GM21619 (cell line): ENCODE data around the gene NAB1.

ENCODE experiments used
- ATAC-seq: cut with Tn5 transposase; IDR thresholded peaks from one replicate; pipeline ENCODE4 v1.9.1; 2021; ENCODE audit not compliant: unreplicated experiment

Gene NAB1

DNA sequence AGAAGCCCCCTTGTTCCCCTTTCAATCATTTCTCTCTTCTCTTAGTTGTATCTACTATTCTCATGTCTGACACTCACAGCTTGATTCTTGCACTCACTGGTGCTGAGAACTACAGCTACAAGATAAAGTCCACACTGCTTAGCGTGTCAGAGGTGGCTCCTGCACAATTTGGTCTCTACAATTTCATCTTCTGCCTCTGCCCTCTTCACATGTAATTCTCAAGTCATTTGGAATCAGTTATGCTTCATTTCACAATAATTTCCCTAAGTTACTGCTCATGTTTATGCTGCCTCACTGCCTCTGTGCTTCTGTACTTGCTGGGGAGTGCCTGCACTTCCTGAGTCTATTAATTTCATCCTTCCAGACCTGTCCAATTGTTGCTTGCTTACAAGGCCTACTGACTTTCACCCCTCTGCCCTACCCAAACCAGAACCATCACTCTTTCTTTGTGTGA is 11.6 kb upstream of the NAB1 start:
- ATAC-seq: no peak

DNA sequence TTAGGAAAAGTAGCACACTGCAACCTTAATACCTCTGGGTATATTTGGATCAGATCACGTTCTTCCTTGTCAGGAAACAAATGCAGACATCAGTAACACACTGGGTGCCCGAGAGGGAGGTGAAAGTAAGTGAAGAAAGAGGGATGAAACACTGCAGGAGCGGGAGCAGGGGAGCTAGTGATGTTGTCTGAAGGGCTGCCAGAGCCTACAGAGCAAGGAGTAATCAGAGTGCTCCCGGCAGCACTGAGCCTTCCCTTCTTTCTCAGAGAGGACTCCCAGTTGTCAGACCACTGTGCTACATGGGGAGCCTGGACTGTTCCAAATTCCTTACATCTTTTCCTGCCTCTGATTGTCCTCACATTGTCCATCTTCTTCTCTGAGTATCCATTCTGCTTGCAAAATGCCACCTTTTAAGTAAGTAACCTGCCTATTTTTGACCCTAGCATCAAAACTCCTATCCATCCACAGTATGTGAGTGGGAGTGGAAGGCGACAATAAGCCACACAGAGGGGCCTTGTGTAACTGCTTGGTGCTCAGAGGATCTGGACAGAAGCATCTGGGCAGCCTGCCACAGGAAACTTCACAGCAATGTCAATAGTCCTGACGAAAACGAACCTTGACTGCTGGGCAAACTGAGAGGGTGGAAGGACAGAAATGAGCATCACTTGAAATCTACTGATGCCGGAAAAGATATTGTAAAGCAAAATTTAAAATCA is 10.8 kb upstream of the NAB1 start:
- no peak for ATAC-seq

DNA sequence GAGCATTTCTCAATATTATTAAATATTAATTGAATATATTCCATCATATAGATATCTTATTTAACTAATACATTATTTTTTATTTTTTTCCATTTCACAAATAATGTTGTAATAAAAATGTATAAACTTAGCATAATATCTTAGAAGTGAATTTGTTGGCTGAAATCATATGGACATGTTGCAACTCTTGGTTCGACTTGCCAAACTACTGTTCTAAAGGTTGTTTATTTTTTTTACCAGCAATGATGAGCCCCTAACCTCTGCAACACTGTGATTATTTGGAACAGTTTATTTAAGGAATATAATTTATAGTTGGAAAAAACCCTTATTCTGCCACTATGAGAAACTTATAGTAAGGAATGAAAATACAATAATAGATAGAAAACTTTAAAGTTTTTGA is 8.8 kb upstream of the NAB1 start:
- no peak for ATAC-seq

DNA sequence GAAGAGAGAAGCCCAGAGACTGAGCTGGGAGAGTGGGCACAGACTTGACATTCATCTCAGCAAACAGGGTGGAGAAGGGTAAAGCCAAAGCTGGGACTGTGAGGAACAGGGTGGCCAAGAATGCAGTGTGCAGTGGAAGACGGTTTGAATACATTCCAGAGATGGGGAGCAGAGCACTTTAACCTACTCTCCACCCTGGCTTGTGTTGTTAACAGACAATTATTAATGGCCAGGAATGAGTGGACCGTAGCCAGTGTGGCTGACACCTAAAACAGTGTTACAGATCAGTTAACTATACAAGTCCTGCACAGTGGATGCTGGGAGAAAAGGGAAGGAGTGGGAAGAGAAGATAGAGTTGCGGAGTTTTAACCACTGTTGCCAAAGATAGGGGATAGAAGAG is 7.4 kb upstream of the NAB1 start:
- no peak for ATAC-seq

DNA sequence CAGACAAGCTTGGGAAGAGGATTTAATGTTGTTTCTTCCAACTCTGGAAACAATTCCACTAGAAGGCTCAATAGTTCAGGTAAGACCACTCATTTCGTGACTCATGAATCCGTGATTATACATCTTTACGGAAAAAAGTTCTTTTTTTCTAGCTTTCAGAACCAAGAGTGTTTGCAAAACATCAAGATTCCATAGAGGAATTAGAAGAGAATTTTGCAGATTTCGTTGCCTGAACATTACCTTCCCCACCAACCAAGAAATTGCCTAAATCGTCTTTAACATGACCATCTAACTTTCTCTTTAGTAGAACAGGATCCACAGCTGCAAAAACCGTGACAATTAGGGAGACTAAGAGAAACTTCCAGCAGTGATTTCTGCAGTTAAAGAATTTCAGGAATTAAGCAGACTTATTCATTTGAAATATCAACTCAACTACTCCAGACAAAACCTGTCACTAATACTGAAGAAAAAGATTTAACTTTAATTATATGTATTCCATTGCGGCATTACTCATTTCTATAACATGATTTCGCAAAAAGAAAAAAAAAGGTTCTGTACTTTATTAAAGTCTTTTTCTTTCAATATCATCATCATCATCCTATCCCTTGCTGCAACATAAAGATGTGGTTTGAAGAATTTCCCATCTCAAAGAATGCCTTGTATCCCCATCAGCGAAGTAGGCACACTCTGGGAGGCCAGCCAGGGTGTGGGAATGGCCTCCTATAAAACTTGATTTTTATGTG is 1.9 kb upstream of the NAB1 start:
- ATAC-seq: no peak

DNA sequence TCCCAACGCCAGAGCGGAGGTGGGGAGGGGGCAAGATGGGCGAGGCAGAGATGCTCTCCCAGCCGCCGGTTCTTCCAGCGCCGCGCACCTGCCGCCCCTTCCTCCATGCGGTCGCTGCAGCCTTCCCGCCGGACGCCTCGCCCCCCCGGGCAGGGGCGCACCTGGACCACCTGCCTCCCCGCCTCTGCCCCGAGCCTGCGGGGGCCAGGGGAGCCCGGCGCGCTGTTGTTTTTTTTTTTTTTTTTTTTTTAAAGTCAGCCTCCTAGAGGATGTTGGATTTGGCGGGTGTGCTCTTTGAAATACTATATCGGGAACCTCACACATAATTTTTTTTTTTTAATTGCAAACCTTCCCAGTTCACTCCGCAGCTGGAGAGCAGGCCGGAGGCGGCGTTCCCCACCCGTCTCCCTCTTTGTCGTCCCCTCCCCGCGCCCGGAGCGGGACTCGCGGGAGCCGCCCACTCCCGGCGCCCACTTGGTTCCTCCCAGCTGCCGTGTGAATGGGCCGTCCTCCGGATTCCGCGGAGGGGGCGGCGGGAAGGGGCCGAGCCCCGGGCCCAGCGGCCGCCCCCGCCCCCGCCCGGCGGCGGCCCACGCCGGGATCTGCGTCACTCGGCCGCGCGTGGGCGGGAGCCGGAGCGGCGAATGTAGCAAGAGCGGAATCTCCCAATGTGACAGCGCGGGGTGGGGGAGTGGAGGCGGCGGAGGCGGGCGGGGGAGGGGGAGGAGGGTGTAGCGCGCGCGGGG is 421 bp upstream of the NAB1 start:
- ATAC-seq: peak; percentile 72

DNA sequence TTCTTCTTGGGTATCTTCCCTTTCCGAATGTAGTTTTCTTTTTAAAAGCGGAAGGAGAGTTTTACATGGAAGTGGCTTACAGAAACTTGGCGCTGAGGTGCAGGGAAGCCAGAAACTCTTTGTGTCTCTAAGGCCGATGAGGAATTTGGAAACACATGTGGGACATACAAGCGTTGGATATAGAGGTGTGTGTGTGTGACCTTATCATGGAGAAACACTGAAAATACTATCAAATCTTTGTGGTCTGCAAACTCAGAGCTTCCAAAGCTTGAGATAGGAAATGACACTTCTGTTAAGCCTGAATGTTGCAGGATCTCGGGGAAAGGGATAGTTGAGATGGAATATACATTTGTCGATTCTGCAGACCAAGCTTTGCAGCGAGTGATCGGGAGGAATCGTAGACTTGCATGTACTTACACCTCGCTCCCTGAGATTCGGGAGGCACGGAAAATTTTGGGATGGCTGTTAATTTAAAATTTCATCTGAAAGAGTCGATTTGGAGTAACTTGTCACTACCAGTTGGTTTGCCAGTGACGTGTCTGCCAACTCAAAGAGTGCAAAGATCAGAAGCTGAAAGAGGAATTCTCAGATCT is 1.0 kb downstream of the NAB1 start:
- no peak for ATAC-seq

DNA sequence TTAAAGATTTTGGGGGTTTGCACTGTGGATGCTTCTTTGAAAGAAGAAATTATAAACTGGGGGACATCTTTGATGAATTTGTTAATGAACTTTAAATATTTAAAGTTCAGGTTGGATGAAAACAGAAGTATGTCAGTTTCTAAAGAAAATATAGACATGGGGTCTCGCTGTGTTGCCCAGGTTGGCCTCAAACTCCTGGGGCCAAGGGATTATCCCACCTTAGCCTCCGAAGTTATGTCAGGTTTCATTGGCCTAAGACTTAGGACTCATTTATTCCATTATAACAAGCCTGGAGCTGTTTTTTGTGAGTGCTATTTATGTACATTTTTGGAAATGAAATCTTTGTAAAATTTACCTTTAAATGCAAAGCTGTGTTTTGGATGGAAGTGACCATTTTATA is 2.5 kb downstream of the NAB1 start:
- ATAC-seq: no peak

DNA sequence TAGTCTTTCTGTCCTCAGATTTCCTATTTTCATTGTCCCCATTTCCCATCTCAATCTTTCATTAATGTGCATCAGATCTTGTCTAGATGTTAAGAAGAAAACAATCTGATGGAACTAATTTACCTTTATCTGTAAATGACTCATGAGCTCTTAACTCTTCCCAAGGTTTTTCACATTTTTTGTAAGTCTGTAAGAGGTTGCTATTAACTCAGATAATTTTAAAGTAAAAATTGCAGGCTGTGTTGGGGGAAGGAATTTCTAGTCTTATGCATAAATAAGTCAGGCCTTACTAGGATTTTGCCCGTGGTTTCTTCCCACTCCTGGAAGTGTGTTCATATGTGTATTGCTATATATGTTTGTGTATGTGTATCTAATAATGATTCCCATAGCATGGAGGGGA is 4.3 kb downstream of the NAB1 start:
- ATAC-seq: no peak

DNA sequence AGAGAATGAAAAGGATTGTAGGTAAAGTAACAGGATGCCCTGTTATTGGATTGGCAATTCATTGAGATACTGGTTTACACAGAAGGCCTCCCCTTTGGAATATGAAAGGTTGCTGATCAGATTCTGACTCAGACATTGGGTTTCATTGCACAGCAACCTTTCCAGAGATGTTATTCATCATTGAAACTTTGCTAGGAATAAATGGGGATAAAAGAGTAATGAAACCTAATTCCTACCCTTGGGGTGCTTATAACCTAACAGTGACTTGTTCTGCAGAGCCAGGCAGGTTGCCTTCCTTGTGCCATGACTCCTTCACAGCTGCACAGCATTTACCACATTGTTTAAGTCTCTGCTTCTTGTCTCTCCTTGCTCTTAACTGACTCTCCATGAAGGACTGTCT is 5.0 kb downstream of the NAB1 start:
- ATAC-seq: no peak

DNA sequence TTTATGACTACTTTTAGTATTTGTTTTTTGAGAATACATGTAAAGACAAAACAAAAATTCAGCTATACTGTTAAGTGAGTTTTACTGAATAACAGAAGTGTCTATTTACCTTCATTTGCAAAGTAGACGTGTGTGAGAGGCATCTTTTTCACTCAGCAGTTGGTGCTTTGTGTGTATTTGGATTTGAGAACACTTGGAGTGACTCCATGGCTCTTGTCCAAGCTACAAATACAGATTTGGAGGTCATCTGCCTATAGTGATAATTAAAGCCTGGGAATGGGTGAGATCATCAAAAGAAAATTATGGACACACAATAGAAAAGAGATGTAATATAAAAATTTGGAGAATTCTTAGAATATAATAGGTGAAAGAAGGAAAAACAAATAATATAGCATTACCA is 6.2 kb downstream of the NAB1 start:
- ATAC-seq: no peak

DNA sequence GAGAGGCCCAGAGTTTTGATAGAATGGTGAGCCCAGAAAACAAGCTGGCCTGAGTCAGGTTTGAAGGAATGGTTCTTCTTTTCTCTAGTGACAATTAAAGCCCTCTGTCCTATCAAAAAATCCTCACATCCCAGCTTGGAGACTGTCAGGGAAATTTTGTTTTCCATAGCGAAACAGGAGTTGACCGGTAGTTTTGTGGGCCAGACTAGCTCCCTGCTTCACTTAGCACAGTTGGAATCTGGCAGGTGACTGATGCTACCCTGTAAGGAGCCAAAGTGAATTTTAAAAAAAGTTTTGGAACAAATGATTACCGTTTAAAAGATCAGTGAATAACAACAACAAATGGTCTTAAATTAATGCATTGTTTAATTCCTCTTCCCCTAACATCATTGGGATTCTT is 6.7 kb downstream of the NAB1 start:
- ATAC-seq: no peak

DNA sequence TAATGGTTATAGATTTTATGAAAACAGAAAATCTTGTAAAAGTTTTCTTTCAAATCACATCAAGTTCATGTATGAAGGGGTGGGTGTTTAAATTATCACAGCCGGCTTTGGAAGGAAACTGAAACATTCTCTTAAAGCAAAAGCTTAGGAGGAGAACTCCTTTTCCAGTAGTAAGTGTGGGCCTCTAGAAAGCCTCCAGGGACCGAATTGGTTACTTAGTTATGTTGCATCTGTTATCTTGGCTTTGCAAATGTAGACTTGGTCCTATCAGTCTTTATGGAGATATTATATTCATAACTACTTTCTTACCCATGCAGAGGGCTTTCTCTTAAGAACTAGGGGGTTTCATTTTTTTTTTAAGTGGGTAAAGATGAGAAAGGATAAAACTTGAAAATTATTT is 7.4 kb downstream of the NAB1 start:
- no peak for ATAC-seq

DNA sequence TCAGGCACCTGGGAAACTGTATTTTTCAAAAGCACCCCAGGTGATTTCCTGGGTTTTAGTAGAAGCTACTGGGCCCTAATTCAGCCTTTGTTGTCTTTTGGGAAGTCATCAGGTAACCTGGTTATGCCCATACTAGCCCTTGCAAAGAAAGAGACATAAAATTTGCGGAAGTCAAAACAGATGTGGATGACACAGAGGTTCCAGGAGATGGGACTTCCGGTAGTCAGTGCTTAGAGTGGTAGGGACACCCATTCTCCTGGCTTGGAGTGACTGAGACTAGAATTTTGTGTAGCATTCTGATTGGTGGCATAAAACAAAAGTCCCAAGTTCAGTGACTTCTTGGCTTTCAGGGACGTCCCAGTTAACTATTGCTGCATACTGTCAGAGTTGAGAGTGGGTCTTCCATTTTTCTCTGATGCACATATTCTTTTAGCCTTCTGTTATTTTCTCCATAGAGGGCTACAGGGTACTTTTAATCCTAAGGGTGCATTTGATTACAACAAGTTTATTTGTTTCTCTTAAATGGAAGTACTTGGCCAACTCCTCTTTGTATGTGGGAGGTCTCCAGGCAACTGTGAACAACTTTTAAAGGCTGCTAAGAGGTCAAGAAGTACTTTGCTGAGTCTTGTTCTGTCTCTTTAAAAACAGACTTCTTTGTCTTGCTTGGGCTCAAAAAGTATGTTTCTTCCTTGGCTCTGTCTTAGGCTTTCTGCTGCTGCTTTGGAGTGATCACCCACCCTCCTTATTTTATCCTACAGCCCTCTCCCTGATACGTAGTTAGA is 8.8 kb downstream of the NAB1 start:
- ATAC-seq: no peak

DNA sequence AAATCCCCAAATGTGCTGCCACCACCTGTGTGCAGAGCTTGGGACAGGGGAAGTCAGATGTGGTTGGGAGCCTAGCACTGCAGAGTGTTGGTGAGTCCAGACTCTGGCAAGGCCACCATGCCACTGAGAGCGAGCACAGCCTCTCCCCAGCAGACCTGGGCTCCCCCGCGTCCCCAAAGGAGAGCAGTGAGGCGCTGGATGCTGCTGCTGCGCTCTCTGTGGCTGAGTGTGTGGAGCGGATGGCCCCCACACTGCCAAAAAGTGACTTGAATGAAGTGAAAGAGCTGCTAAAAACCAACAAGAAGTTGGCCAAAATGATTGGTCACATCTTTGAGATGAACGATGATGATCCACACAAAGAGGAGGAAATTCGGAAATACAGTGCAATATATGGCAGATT is 10.7 kb downstream of the NAB1 start:
- ATAC-seq: no peak

DNA sequence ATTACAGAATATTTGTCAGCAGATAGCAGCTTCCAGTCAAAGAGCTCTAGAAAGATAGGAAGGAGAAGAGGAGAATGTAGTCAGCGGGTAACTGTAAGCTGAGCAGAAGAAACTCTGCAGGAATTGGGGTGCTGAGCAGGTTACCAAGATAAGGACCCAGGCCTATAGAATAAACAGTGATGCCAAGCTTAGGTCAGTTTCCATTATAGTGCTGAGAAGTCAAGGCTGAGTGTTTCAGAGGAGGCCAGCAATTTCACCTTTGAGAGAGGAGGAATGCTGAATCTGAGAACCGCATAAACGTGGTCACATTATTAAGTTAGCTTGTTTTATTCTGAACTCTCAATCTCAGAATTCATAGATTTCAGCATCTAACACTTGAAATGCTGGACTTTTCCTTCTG is 13.9 kb downstream of the NAB1 start:
- no peak for ATAC-seq

DNA sequence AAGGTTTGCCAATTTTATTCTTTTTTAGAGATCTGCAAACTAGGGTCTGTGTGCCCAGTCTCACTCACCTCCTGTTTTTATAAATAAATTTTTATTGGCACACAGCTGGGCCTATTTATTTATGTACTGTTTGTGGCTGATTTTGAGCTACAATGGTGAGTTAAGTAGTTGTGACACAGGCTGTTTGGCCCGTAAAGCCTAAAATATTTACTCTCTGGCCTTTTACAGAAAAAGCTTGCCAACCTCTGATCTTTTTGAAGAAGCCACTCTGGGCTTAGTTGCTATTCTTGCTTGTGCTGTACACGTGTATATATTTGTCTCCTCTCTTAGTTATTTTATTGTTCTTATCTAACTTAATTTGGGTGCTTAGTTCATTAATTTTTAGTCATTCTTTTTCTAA is 14.5 kb downstream of the NAB1 start:
- no peak for ATAC-seq

DNA sequence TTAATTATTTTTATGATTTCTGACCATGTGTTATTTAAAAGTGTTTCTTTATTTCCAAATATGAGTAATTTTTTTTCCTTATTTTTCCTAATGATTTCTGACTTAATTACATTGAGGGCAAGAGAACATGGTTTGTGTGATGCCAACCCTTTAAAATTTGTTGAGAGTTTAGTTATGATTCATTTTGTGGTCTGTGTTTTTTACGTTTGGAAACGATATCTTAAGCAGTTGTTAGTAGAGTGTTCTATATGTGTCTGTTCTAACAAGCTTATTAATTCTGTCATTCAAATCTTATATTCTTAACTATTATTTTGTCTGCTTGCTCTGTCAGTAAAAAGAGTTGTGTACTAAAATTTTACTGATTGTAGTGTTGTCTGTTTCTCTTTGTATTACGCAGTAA is 15.0 kb downstream of the NAB1 start:
- ATAC-seq: no peak

DNA sequence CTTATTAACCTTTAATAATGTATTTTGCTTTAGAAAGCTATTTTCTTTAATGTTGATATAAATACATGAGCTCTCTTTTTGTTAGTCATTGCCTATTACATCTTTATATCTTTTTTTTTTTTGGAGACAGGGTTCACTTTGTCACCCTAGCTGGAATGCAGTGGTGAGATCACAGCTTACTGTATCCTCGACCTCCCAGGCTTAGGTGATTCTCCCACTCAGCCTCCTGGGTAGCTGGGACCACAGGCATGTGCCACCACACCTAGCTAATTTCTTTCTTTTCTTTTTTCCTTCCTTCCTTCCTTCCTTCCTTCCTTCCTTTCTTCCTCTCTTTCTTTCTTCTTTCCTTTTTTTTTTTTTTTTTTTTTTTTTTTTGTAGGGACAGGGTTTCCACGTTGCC is 15.4 kb downstream of the NAB1 start:
- ATAC-seq: no peak

DNA sequence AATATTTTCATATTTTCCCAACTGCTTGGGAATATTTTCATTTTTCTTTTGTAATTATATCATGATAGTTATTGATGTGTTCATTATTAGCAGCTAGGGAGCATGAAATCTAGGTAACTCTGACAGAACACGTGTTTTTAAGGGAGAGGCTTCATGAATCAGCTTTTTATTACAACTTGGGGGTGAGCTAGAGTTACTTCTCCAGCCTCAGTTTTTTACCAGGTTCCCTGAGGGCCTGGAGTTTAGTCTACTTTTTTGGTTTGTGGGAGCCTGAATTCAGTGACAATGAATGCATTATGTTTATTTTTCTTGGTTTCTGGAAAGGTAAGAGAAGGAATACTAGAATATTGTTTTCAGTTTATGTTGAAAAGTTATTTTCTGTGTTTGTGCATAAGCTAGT is 18.0 kb downstream of the NAB1 start:
- no peak for ATAC-seq

DNA sequence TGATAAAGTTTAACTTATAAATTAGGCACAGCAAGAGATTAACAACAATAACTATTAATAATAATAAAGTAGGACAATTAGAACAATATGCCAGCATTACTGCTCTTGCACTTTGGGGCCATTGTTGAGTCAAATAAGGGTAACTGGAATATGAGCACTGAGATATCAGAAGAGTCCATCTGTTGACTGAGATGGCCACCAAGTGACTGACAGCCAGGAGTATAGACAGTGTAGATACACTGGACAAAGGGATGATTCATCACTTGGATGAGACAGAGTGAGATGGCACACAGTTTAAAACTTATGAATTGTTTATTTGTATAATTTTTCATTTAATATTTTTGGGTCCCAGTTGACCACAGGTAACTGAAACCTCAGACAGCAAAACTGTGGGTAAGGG is 20.0 kb downstream of the NAB1 start:
- no peak for ATAC-seq
